Measurements from ENCODE around the gene CNN1.

- no peak for TF ChIP-seq POLR2AphosphoS5 (IDR thresholded peaks at IDR 0.05)
- no peak for TF ChIP-seq CTCF (IDR thresholded peaks at IDR 0.05)
- no peak for TF ChIP-seq POLR2A (IDR thresholded peaks at IDR 0.05)
Observed at GRCh38 chr19:11566164-11566563, 27.5 kb downstream of the CNN1 start.
